HCT116 (cell line): ENCODE measurements around the gene CNKSR3. TPM values are rescaled to one million over a fixed set of nuclear protein-coding genes. Genes with fewer than 3 reads are reported as not detected.

ENCODE experiments used
- ATAC-seq: fragments of 200-7000 bp; cut with Tn5 transposase; 2 replicates; pipeline ENCODE4 v1.9.1; 2020; ENCODE audit warnings: mild to moderate bottlenecking, moderate library complexity
- BruUV-seq: library from RNA; stranded (reverse); fragments of 400-500 nt; replicated peaks from 2 replicates; lab custom pipeline; 2021; lab: Mats Ljungman, UMichigan
- CTCF ChIA-PET: fragments of 300-600 bp; sonication (Branson Sonifier 250); formaldehyde crosslinking; loops from one replicate; lab custom pipeline; 2021; ENCODE audit warnings: antibody characterized with exemption; lab: Charles Lee
- POLR2A ChIA-PET: fragments of 300-600, 350-600 bp; sonication (Branson Sonifier 250); formaldehyde crosslinking; loops from one replicate; lab custom pipeline; 2021; ENCODE audit warnings: antibody characterized with exemption; lab: Charles Lee
- RAD21 ChIA-PET, 2 experiments: fragments of 300-600 bp; sonication (Branson Sonifier 250); formaldehyde crosslinking; loops; one replicate each; lab custom pipeline; 2023; ENCODE audit warnings: low total read pairs in 2 of 2; ENCODE audit not compliant: uncharacterized antibody in 2 of 2, unreplicated experiment in 2 of 2, low non-redundant PET in 1 of 2; lab: Charles Lee
- DNase-seq: peaks from one replicate; pipeline ENCODE4 v3.0.0-alpha.2; 2010; ENCODE audit warnings: low read depth, low spot score
- H2AFZ ChIP-seq: fragments of 200-600 bp; shearing (Covaris generic), sonication (generic); 2 replicates; pipeline ENCODE4 v1.6.1; 2017; ENCODE audit warnings: low read depth, mixed run types, mixed read lengths, antibody characterized with exemption, low read length; ENCODE audit not compliant: poor library complexity, severe bottlenecking
- H3K27ac ChIP-seq: 2 replicates; pipeline ENCODE4 v1.5.1; 2012; ENCODE audit warnings: low read depth, low read length
- H3K27me3 ChIP-seq: fragments of 200-600 bp; sonication (generic); 2 replicates; pipeline ENCODE4 v1.6.1; 2016; ENCODE audit warnings: mixed run types, low read length, mixed read lengths; ENCODE audit not compliant: insufficient read depth
- H3K36me3 ChIP-seq, 2 experiments: fragments of 200-500 bp in 1 of 2; fragments of 200-600 bp in 1 of 2; sonication (Bioruptor generic) in 1 of 2; sonication (generic) in 1 of 2; 2 replicates each; pipeline versions ENCODE4 v1.5.1 to v1.6.1; 2014 to 2016; ENCODE audit warnings: low read length in 2 of 2, inconsistent platforms in 1 of 2, mixed read lengths in 1 of 2, mixed run types in 1 of 2; ENCODE audit not compliant: insufficient read depth in 2 of 2, control insufficient read depth in 1 of 2
- H3K4me1 ChIP-seq, 2 experiments: fragments of 200-600 bp in 1 of 2; sonication (generic) in 1 of 2; 2 replicates each; pipeline versions ENCODE4 v1.5.1 to v1.6.1; 2012 to 2017; ENCODE audit warnings: low read length in 2 of 2, inconsistent platforms in 1 of 2, mild to moderate bottlenecking in 1 of 2, mixed read lengths in 1 of 2, mixed run types in 1 of 2, moderate library complexity in 1 of 2; ENCODE audit not compliant: insufficient read depth in 2 of 2, control insufficient read depth in 1 of 2
- H3K4me2 ChIP-seq: fragments of 200-600 bp; sonication (generic); 2 replicates; pipeline ENCODE4 v1.6.1; 2017; ENCODE audit warnings: mixed run types, low read length, mixed read lengths
- H3K4me3 ChIP-seq, 2 experiments: fragments of 200-600 bp in 1 of 2; sonication (generic) in 1 of 2; replicated peaks in 1 of 2; 2 replicates each; pipeline ENCODE4 v1.5.1; 2011 to 2016; ENCODE audit warnings: low read length in 2 of 2, control low read depth in 1 of 2, low read depth in 1 of 2, mild to moderate bottlenecking in 1 of 2, mixed read lengths in 1 of 2, mixed run types in 1 of 2
- H3K79me2 ChIP-seq: fragments of 200-600 bp; sonication (generic); 2 replicates; pipeline ENCODE4 v1.6.1; 2017; ENCODE audit warnings: mild to moderate bottlenecking, mixed run types, low read length, moderate library complexity, mixed read lengths; ENCODE audit not compliant: insufficient read depth
- H3K9ac ChIP-seq: fragments of 200-600 bp; sonication (generic); 2 replicates; pipeline ENCODE4 v1.6.1; 2016; ENCODE audit warnings: low read length, mixed read lengths
- H3K9me2 ChIP-seq: fragments of 200-600 bp; sonication (generic), shearing (Covaris generic); 2 replicates; pipeline ENCODE4 v1.6.1; 2017; ENCODE audit warnings: mixed run types, mild to moderate bottlenecking, moderate library complexity; ENCODE audit not compliant: insufficient read depth
- H3K9me3 ChIP-seq, 2 experiments: fragments of 200-500 bp in 1 of 2; fragments of 200-600 bp in 1 of 2; sonication (Bioruptor generic) in 1 of 2; sonication (generic) in 1 of 2; 2 replicates each; pipeline ENCODE4 v1.6.1; 2014 to 2017; ENCODE audit warnings: low read length in 2 of 2, mixed read lengths in 2 of 2, inconsistent platforms in 1 of 2, low read depth in 1 of 2, mild to moderate bottlenecking in 1 of 2, mixed run types in 1 of 2, moderate library complexity in 1 of 2; ENCODE audit not compliant: control insufficient read depth in 1 of 2, insufficient read depth in 1 of 2
- H4K20me1 ChIP-seq: fragments of 200-600 bp; sonication (generic), shearing (Covaris generic); 2 replicates; pipeline ENCODE4 v1.6.1; 2017; ENCODE audit warnings: mixed run types, mild to moderate bottlenecking, moderate library complexity; ENCODE audit not compliant: insufficient read depth
- ATF3 ChIP-seq: IDR thresholded peaks from 2 replicates; pipeline ENCODE4 v1.6.1; 2012
- CBX3 ChIP-seq: IDR thresholded peaks from 2 replicates; pipeline ENCODE4 v1.6.1; 2012; ENCODE audit warnings: low read depth
- CTCF ChIP-seq, 3 experiments: fragments of 200-600 bp in 1 of 3; sonication (generic) in 1 of 3; IDR thresholded peaks in 2 of 3; conservative IDR thresholded peaks in 1 of 3; 2 replicates each; pipeline ENCODE4 v1.5.1; 2012 to 2017; ENCODE audit warnings: low read depth in 2 of 3, low read length in 2 of 3, antibody characterized with exemption in 1 of 3, borderline replicate concordance in 1 of 3, control low read depth in 1 of 3, mild to moderate bottlenecking in 1 of 3, mixed read lengths in 1 of 3, mixed run types in 1 of 3, moderate library complexity in 1 of 3; ENCODE audit not compliant: insufficient read depth in 1 of 3
- EGR1 ChIP-seq: IDR thresholded peaks from 2 replicates; pipeline ENCODE4 v1.6.1; 2012; ENCODE audit warnings: low read depth
- FOSL1 ChIP-seq: IDR thresholded peaks from 2 replicates; pipeline ENCODE4 v1.6.1; 2012; ENCODE audit warnings: low read depth
- SP1 ChIP-seq: IDR thresholded peaks from 2 replicates; pipeline ENCODE4 v1.6.1; 2012; ENCODE audit warnings: low read depth
- SRF ChIP-seq: IDR thresholded peaks from 2 replicates; pipeline ENCODE4 v1.6.1; 2012; ENCODE audit warnings: low read depth
- ZBTB33 ChIP-seq: IDR thresholded peaks from 2 replicates; pipeline ENCODE4 v1.6.1; 2011; ENCODE audit warnings: mild to moderate bottlenecking, low read length, moderate library complexity; ENCODE audit not compliant: insufficient replicate concordance; ENCODE audit errors: extremely low read depth
- intact Hi-C: fragments of 100-400 bp; cut with micrococcal nuclease; formaldehyde crosslinking; loops from 2 replicates; pipeline ENCODE4 v1.10.0; 2022
- total RNA-seq: library from RNA; stranded (reverse); gene quantifications from one replicate; pipeline ENCODE4 v1.2.1, GENCODE V29; 2021; ENCODE audit not compliant: unreplicated experiment

Gene CNKSR3
- total RNA-seq, 1 experiment from 2014 or later, result 15.4 TPM

- no peak for DNase-seq
- Histone ChIP-seq H3K4me3 (no peak overlapping the region), H3K27me3 (no peaks in the 10 kb centered on the region), H4K20me1 (no peaks in the 10 kb centered on the region), H3K4me1 (peaks cover 7 to 13% of the 10 kb centered on the region in 2 experiments; a peak in 3 of 4 replicates), H3K27ac (no peak overlapping the region), H3K9ac (no peak overlapping the region), H2AFZ (no peak overlapping the region), H3K4me2 (no peak overlapping the region), H3K36me3 (no peaks in the 10 kb centered on the region; a peak in 2 of 4 replicates), H3K9me3 (no peaks in the 10 kb centered on the region), H3K9me2 (no peaks in the 10 kb centered on the region), H3K79me2 (no peaks in the 10 kb centered on the region)
- POLR2A ChIA-PET, result no interaction called here
- intact Hi-C loops, result no loop called here
- CTCF ChIA-PET, result no interaction called here
- no peak for TF ChIP-seq EGR1
- no peak for TF ChIP-seq CBX3
- TF ChIP-seq FOSL1, result no peak
- TF ChIP-seq CTCF (IDR thresholded peaks at IDR 0.05 in 2 of 3, conservative IDR thresholded peaks at IDR 0.05 in 1 of 3; ENCODE audit: borderline replicate concordance in 1 of 3, insufficient read depth in 1 of 3, low read depth in 2 of 3, low read length in 2 of 3), result no peak
- no peak for TF ChIP-seq ATF3
- no peak for TF ChIP-seq SRF
- BruUV-seq, result no TSS peak
- RAD21 ChIA-PET, result no interaction called here
- ATAC-seq, result no peak
These were observed 112.8 kb downstream of the CNKSR3 start for GRCh38 chr6:154397491-154398195.

GRCh38 chr6:154395878-154396277, 114.6 kb downstream of the CNKSR3 start:
- ChIA-PET POLR2A (no interaction called here), CTCF (no interaction called here), RAD21 (no interaction called here)
- H4K20me1 ChIP-seq, result no peaks in the 10 kb centered on the region
- no peaks in the 10 kb centered on the region for H3K9me3 ChIP-seq
- no peaks in the 10 kb centered on the region; a peak in 1 of 4 replicates for H3K36me3 ChIP-seq
- TF ChIP-seq ZBTB33, result no peak
- no peak for TF ChIP-seq SP1
- H3K27me3 ChIP-seq, result no peaks in the 10 kb centered on the region
- no TSS peak for BruUV-seq
- ATAC-seq (no peak), DNase-seq (no peak)
- H3K9ac ChIP-seq, result no peak overlapping the region
- H3K79me2 ChIP-seq, result no peaks in the 10 kb centered on the region
- H3K9me2 ChIP-seq, result no peaks in the 10 kb centered on the region
- H2AFZ ChIP-seq, result no peak overlapping the region
- peaks cover 0 to 4% of the 10 kb centered on the region in 2 experiments; a peak in 1 of 4 replicates for H3K4me1 ChIP-seq
- no peak overlapping the region for H3K27ac ChIP-seq
- H3K4me2 ChIP-seq, result no peak overlapping the region
- H3K4me3 ChIP-seq, result no peak overlapping the region
- intact Hi-C loops, result no loop called here
